HUES48 (cell line): ENCODE results near the gene TEC.

Experiments used
- H3K27ac ChIP-seq: one replicate; pipeline ENCODE4 v1.7.0; 2013; ENCODE audit warnings: low read depth, low read length, inconsistent platforms
- H3K27me3 ChIP-seq: 2 replicates; pipeline ENCODE4 v1.6.1; 2013; ENCODE audit warnings: mild to moderate bottlenecking, low read length; ENCODE audit not compliant: control insufficient read depth, insufficient read depth
- H3K36me3 ChIP-seq: 2 replicates; pipeline ENCODE4 v1.6.1; 2013; ENCODE audit warnings: low read length; ENCODE audit not compliant: control insufficient read depth, insufficient read depth
- H3K4me1 ChIP-seq: 2 replicates; pipeline ENCODE4 v1.6.1; 2013; ENCODE audit warnings: mild to moderate bottlenecking, low read length; ENCODE audit not compliant: control insufficient read depth, insufficient read depth
- H3K4me3 ChIP-seq: 2 replicates; pipeline ENCODE4 v1.5.1; 2013; ENCODE audit warnings: mild to moderate bottlenecking, low read depth, low read length
- H3K9ac ChIP-seq: 2 replicates; pipeline ENCODE4 v1.6.1; 2013; ENCODE audit warnings: mild to moderate bottlenecking, low read depth, low read length, moderate library complexity
- H3K9me3 ChIP-seq: 2 replicates; pipeline ENCODE4 v1.6.1; 2013; ENCODE audit warnings: low read length; ENCODE audit not compliant: control insufficient read depth, insufficient read depth

The TEC gene

GRCh38 chr4:48108309-48109073, 161.1 kb downstream of the TEC start:
- H3K36me3 ChIP-seq: no peaks in the 10 kb centered on the region
- no peak overlapping the region for H3K4me3 ChIP-seq
- H3K27ac ChIP-seq: no peak overlapping the region
- H3K9ac ChIP-seq: no peak overlapping the region
- H3K27me3 ChIP-seq: no peaks in the 10 kb centered on the region
- peaks cover 32% of the 10 kb centered on the region for H3K4me1 ChIP-seq
- no peaks in the 10 kb centered on the region for H3K9me3 ChIP-seq

- H3K9me3 ChIP-seq: no peaks in the 10 kb centered on the region
- no peaks in the 10 kb centered on the region for H3K36me3 ChIP-seq
- no peak overlapping the region for H3K27ac ChIP-seq
- H3K9ac ChIP-seq: no peak overlapping the region
- peaks cover 12% of the 10 kb centered on the region for H3K4me1 ChIP-seq
- H3K4me3 ChIP-seq: no peak overlapping the region
- H3K27me3 ChIP-seq: no peaks in the 10 kb centered on the region
Observed at GRCh38 chr4:48105230-48105629, 164.4 kb downstream of the TEC start.

GRCh38 chr4:48103483-48104139, 166.0 kb downstream of the TEC start:
- no peak overlapping the region for H3K27ac ChIP-seq
- no peaks in the 10 kb centered on the region for H3K36me3 ChIP-seq
- no peaks in the 10 kb centered on the region for H3K27me3 ChIP-seq
- H3K4me3 ChIP-seq: no peak overlapping the region
- no peak overlapping the region for H3K9ac ChIP-seq
- H3K4me1 ChIP-seq: no peaks in the 10 kb centered on the region
- no peaks in the 10 kb centered on the region for H3K9me3 ChIP-seq

GRCh38 chr4:48102303-48102702, 167.3 kb downstream of the TEC start:
- no peaks in the 10 kb centered on the region for H3K27me3 ChIP-seq
- H3K9ac ChIP-seq: no peak overlapping the region
- no peaks in the 10 kb centered on the region for H3K36me3 ChIP-seq
- H3K4me3 ChIP-seq: no peak overlapping the region
- no peaks in the 10 kb centered on the region for H3K4me1 ChIP-seq
- H3K27ac ChIP-seq: no peak overlapping the region
- no peaks in the 10 kb centered on the region for H3K9me3 ChIP-seq

- no peaks in the 10 kb centered on the region for H3K36me3 ChIP-seq
- H3K4me3 ChIP-seq: no peak overlapping the region
- H3K9me3 ChIP-seq: no peaks in the 10 kb centered on the region
- no peak overlapping the region for H3K9ac ChIP-seq
- H3K27ac ChIP-seq: no peak overlapping the region
- no peaks in the 10 kb centered on the region for H3K4me1 ChIP-seq
- no peaks in the 10 kb centered on the region for H3K27me3 ChIP-seq
Observed at GRCh38 chr4:48100256-48100655, 169.4 kb downstream of the TEC start.

GRCh38 chr4:48095441-48095840, 174.2 kb downstream of the TEC start:
- H3K4me3 ChIP-seq: no peak overlapping the region
- H3K27ac ChIP-seq: no peak overlapping the region
- no peaks in the 10 kb centered on the region for H3K9me3 ChIP-seq
- no peak overlapping the region for H3K9ac ChIP-seq
- H3K36me3 ChIP-seq: no peaks in the 10 kb centered on the region
- no peaks in the 10 kb centered on the region for H3K27me3 ChIP-seq
- H3K4me1 ChIP-seq: no peaks in the 10 kb centered on the region

- Histone ChIP-seq H3K36me3 (no peaks in the 10 kb centered on the region), H3K27me3 (no peaks in the 10 kb centered on the region), H3K9me3 (no peaks in the 10 kb centered on the region), H3K9ac (no peak overlapping the region), H3K4me1 (no peaks in the 10 kb centered on the region), H3K4me3 (no peak overlapping the region), H3K27ac (no peak overlapping the region)
Observed at GRCh38 chr4:48093991-48094416, 175.6 kb downstream of the TEC start.

GRCh38 chr4:48090621-48091020, 179.0 kb downstream of the TEC start:
- no peaks in the 10 kb centered on the region for H3K4me1 ChIP-seq
- no peak overlapping the region for H3K27ac ChIP-seq
- H3K27me3 ChIP-seq: no peaks in the 10 kb centered on the region
- H3K9ac ChIP-seq: no peak overlapping the region
- no peaks in the 10 kb centered on the region for H3K36me3 ChIP-seq
- H3K4me3 ChIP-seq: no peak overlapping the region
- no peaks in the 10 kb centered on the region for H3K9me3 ChIP-seq

- Histone ChIP-seq H3K4me1 (peaks cover 5% of the 10 kb centered on the region), H3K27me3 (no peaks in the 10 kb centered on the region), H3K4me3 (no peak overlapping the region), H3K36me3 (no peaks in the 10 kb centered on the region), H3K9me3 (no peaks in the 10 kb centered on the region), H3K27ac (no peak overlapping the region), H3K9ac (no peak overlapping the region)
Observed at GRCh38 chr4:48085821-48086589, 183.6 kb downstream of the TEC start.
